SKM-1 (cell line): ENCODE results near the gene ZNF737.
"Not testable (repeated sequence)": the region's sequence is repeated elsewhere in the genome, so short reads cannot be mapped to it uniquely, and the experiment has no call there.

ENCODE experiments used
- DNase-seq: peaks from one replicate; lab custom pipeline; 2025; ENCODE audit not compliant: unreplicated experiment; lab: John Stamatoyannopoulos, UW

ZNF737 gene

DNA sequence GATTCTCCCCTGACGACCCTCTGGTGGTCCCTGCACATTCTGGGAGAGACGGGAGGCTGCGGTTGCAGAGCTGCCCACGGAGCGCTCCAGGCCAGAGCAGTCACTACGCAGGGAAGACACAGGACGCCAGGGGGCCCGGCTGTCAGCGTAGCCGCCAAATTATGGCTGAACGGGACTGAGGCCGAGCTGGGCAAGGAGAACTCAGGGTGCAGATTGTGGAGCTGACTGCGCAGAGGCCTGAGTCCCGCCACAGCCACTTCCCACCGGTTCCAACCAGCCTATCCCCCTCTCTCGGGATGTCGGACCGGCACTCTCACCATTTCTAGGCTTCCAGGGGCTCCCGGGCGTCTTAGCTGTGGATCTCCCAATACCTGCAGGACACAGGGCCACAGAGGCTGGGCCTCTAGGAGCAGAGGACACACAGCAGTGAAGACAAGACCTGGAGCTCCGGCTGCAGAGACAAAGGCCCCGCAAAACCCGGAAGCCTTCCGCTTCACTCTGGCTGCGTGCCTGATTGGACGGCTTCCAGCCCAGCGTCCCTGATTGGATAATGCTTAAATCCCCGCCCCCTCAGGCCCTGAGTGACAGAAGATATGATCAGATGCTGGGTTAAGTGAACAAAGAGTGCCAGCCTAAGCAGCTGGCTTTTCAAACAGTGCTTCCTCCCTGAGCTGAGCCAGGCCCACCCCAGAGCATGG is at the start of gene ZNF737:
ZNF737 (minus strand) TSS at position 461 of the 698 bp plus-strand sequence; CDS start at position 320, 141 bp downstream.
- peak; percentile 49 for DNase-seq

DNA sequence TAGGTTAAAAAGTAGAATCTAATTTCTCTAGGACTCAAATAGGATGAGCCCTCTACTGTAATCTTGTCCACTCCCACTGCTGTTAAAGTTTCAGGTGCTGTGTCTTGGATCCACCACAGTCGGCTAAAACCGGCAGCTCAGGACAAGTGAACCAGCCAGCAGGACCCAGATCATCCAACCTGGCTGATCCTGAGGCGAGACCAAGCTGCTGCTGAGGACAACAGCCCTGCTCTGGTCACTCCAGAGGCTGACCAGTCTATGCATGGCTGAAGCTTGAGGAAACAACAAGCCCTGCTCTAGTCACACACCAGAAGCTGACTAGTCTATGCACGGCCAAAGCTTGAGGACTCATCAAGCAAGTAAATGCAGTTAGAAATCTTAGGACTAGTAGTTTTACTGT is 49.4 kb upstream of the ZNF737 start:
- DNase-seq, result not testable (repeated sequence)

DNA sequence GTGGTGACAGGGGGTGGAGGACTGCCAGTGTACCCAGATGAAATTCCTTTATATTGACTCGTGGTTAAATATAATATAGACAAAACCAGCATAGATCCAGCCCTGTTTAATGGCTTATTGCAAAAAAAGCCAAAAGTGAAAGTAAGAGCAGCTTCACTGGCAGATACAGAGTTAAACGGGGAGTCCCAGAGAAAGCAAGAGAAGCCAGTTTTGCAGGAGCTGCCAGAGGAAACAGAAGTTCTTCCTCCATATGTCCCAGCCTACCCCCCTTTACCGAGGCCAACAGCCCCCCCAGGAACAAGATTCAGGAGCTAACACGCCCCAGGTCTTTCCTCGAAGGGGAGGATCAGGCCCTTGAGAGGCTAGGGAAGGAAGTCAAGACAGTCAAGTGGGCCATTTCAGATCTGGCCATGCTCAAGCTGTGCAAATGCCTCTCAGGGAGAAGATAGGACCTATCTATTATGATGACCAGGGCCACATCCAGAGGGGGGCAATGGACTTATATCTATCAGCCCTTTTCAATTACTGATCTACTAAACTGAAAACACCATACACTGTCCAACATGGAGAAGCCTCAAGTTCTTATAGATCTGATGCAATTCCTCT is 47.2 kb upstream of the ZNF737 start:
- no peak for DNase-seq

DNA sequence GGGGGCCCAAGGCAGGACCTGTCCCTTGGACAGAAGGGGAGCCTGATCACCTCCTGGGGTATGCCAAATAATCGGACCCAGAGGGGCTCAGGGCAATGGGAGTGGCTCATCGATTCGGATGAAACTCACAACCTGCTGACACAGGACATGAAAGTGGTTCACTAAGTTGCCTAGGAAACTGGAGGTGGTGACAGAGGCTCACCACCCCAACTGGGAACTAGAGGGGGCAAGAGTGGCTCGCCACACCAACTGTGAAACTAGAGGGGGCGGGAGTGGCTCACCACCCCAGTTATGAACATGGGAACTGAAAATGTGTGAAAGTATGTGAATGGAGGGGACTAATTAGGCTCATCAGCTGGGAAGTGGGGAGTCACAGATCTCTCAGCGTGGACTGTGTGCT is 46.3 kb upstream of the ZNF737 start:
- no peak for DNase-seq

DNA sequence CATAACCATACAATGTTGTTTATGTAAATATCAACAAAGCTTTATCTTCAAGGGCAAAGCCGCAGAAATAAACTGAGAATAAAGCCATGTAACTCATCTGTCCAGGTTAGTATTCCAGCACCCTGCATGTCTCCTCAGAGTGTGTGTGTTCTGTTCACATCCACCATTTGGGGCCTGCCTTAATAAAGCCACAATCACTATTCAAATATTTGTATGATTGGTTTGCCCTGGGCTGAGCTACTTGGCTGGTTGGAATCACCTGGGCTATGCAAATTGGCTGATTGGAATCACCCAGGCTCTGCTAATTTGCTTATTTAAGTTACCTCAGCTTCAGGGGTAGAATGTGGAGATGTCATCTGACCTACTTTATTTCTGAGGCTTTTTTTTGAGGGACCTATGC is 42.4 kb upstream of the ZNF737 start:
- no peak for DNase-seq

DNA sequence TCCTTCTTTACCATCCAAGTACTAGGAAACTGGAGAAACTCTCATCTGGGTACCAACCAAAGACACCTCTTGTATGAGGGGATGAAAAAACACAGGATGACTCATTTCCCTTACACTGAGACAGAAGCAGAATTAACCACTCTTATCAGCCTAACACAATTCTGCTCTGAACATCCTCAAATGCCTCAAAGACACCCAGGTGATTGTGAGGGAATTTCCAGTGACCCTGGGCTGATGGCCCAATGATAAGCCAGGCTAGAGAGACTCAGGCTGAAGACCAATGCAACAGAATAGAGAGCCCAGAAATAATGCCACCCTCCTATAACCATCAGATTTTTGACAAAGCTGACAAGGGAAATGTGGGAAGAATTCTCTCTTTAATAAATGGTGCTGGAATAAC is 7.0 kb downstream of the ZNF737 start:
- DNase-seq, result no peak

DNA sequence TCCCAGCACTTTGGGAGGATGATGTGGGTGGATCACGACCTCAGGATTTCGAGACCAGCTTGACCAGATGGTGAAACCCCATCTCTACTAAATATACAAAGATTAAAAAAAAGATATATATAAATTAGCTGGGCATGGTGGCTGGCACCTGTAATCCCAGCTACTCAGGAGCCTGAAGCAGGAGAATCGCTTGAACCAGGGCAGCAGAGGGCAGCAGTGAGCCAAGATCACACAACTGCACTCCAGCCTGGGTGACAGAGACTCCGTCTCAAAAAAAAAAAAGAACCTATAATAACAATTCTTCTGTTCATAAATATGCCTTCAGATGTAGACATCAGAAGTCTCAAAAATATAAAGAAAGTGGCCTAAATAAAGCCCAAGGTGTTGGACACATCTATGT is 7.6 kb downstream of the ZNF737 start:
- DNase-seq, result no peak

DNA sequence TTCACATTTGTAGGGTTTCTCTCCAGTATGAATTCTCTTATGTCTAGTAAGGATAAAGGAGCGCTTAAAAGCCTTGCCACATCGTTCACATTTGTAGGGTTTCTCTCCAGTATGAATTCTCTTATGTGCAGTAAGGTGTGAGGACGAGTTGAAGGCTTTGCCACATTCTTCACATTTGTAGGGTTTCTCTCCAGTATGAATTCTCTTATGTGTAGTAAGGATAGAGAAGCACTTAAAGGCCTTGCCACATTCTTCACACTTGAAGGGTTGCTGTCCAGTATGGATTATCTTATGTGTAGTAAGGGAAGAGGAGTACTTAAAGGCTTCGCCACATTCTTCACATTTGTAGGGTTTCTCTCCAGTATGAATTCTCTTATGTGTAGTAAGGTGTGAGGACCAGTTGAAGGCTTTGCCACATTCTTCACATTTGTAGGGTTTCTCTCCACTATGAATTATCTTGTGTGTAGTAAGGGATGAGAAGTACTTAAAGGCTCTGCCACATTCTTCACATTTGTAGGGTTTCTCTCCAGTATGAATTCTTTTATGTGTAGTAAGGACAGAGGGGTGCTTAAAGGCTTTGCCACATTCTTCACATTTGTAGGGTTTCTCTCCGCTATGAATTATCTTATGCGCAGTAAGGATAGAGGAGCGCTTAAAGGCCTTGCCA is 20.8 kb downstream of the ZNF737 start:
- DNase-seq, result not testable (repeated sequence)

DNA sequence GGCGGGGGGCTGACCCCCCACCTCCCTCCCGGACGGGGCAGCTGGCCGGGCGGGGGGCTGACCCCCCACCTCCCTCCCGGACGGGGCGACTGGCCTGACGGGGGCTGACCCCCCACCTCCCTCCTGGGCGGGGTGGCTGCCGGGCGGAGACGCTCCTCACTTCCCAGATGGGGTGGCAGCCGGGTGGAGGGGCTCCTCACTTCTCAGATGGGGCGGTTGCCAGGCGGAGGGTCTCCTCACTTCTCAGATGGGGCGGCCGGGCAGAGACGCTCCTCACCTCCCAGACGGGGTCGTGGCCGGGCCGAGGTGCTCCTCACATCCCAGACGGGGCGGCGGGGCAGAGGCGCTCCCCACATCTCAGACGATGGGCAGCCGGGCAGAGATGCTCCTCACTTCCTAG is 35.3 kb downstream of the ZNF737 start:
- not testable (repeated sequence) for DNase-seq

DNA sequence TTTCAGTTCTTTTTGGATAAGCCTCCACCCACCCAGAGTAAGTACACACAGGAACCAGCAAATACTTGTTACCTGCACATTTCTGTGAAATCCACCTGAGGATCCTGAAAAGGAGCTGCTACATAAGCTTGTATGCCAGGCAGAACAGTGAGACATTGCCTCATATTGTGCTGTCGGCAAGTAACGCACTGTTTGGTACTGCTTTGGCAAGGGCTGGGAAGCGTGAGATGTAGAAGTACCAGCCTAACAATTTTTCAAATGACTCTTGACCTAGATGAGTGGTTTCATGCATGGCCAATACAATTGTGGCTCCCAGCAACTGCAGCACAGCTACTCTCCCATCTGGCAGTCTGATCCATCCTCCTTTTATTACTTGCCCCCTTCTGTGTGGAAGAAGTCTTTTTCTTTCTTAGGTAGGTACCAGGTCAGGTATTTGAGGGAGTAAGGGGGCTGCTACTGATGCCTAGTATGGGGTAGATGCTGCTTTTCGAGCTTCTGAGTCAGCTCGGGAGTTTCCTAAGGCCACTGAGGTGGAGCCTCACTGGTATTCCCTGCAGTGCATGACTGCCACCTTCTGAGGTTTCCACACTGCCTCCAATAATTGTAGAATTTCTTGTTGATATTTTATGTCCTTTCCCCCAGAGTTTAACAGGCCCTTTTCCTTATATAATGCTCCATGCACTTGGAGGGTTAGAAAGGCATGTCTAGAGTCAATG is 52.2 kb downstream of the ZNF737 start:
- no peak for DNase-seq

DNA sequence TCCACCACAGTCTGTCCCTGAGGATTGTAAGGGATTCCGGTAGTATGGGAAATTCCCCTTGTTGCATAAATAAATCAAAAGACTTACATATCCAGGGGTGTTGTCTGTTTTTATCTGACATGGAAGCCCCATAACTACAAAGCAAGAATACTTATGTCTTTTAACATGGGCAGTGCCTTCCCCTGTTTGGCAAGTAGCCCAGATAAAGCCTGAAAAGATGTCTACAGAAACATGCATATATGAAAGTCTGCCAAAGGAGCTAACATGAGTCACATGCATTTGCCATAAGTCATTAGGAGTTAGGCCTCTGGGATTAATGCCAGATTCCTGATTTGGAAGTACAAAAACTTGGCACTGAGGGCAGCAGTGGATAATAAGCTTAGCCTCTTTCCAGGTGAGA is 62.1 kb downstream of the ZNF737 start:
- DNase-seq, result no peak
